Measurements from ENCODE around the gene CADPS2. TPM values are rescaled to one million over a fixed set of nuclear protein-coding genes. Genes with fewer than 3 reads are reported as not detected.

Gene CADPS2
- total RNA-seq, 4 donors from 2014 or later: 27.3 to 154 (median 114) TPM

GRCh38 chr7:122913608-122914007 is 27.3 kb upstream of the CADPS2 start:
- H3K36me3 ChIP-seq: no peaks in the 10 kb centered on the region
- no peaks in the 10 kb centered on the region for H3K27me3 ChIP-seq
- intact Hi-C loops (cut with DNase I): no loop called here
- WGBS: 90% methylated on average over 15 of the region's 15 CpGs
- no peak overlapping the region for H3K4me3 ChIP-seq
- H3K27ac ChIP-seq (replicated peaks in 1 of 4): no peak overlapping the region
- H3K9me3 ChIP-seq: no peaks in the 10 kb centered on the region
- H3K4me1 ChIP-seq: no peaks in the 10 kb centered on the region
- DNase-seq (ENCODE audit: extremely low spot score): no peak
- TF ChIP-seq CTCF (IDR thresholded peaks at IDR 0.05): no peak
- no peak for TF ChIP-seq POLR2A (IDR thresholded peaks at IDR 0.05; ENCODE audit: low read depth)
- TF ChIP-seq POLR2AphosphoS5 (IDR thresholded peaks at IDR 0.05): no peak
- no peak for TF ChIP-seq EP300 (IDR thresholded peaks at IDR 0.05)

- intact Hi-C loops (cut with DNase I): no loop called here
Measured at GRCh38 chr7:122902751-122903495, 16.7 kb upstream of the CADPS2 start.

GRCh38 chr7:122901250-122901649 is 15.0 kb upstream of the CADPS2 start:
- H3K4me1 ChIP-seq: peaks cover 0 to 10% (median 0%) of the 10 kb centered on the region in 4 donors
- no peak for TF ChIP-seq POLR2AphosphoS5 (IDR thresholded peaks at IDR 0.05)
- no peak overlapping the region for H3K27ac ChIP-seq (replicated peaks in 1 of 4)
- no peak for DNase-seq (ENCODE audit: extremely low spot score)
- no peaks in the 10 kb centered on the region for H3K9me3 ChIP-seq
- no peak overlapping the region for H3K4me3 ChIP-seq
- H3K36me3 ChIP-seq: no peaks in the 10 kb centered on the region
- 64% methylated on average over 3 of the region's 3 CpGs for whole genome bisulfite sequencing
- no peaks in the 10 kb centered on the region for H3K27me3 ChIP-seq
- intact Hi-C loops (cut with DNase I): no loop called here

More at GRCh38 chr7:122902751-122903495, 16.7 kb upstream of the CADPS2 start:
- 79% methylated on average over 5 of the region's 5 CpGs for WGBS
- no peak for DNase-seq (ENCODE audit: extremely low spot score)
- no peak overlapping the region for H3K4me3 ChIP-seq
- H3K4me1 ChIP-seq: peaks cover 0 to 10% (median 0%) of the 10 kb centered on the region in 4 donors
- H3K27ac ChIP-seq (replicated peaks in 1 of 4): no peak overlapping the region
- H3K27me3 ChIP-seq: no peaks in the 10 kb centered on the region
- no peaks in the 10 kb centered on the region for H3K36me3 ChIP-seq
- TF ChIP-seq EP300 (IDR thresholded peaks at IDR 0.05): no peak
- TF ChIP-seq CTCF (IDR thresholded peaks at IDR 0.05): no peak
- no peak for TF ChIP-seq POLR2AphosphoS5 (IDR thresholded peaks at IDR 0.05)
- TF ChIP-seq POLR2A (IDR thresholded peaks at IDR 0.05; ENCODE audit: low read depth): no peak
- no peaks in the 10 kb centered on the region for H3K9me3 ChIP-seq

- H3K27me3 ChIP-seq: no peaks in the 10 kb centered on the region
- intact Hi-C loops (cut with DNase I): loop anchor here (5.0 kb wide), 1 partner anchor 256 kb away; no protein-coding TSS in a partner anchor
- H3K4me1 ChIP-seq: peaks cover 0 to 7% (median 0%) of the 10 kb centered on the region in 4 donors
- H3K36me3 ChIP-seq: no peaks in the 10 kb centered on the region
- DNase-seq (ENCODE audit: extremely low spot score): no peak
- no peaks in the 10 kb centered on the region for H3K9me3 ChIP-seq
- 49% methylated on average over 2 of the region's 2 CpGs for WGBS
- H3K27ac ChIP-seq (replicated peaks in 1 of 4): no peak overlapping the region
- H3K4me3 ChIP-seq: no peak overlapping the region
- TF ChIP-seq CTCF (IDR thresholded peaks at IDR 0.05) (peak in 1 of 3 experiments; percentile 12), POLR2AphosphoS5 (IDR thresholded peaks at IDR 0.05) (no peak)
Measured at GRCh38 chr7:122896509-122896908, 10.2 kb upstream of the CADPS2 start.

GRCh38 chr7:122893486-122893885 is 7.2 kb upstream of the CADPS2 start:
- no peak overlapping the region for H3K27ac ChIP-seq (replicated peaks in 1 of 4)
- H3K4me1 ChIP-seq: no peaks in the 10 kb centered on the region
- no peak overlapping the region for H3K4me3 ChIP-seq
- intact Hi-C loops (cut with DNase I): no loop called here
- TF ChIP-seq CTCF (IDR thresholded peaks at IDR 0.05) (no peak), POLR2AphosphoS5 (IDR thresholded peaks at IDR 0.05) (no peak)
- 64% methylated on average over 2 of the region's 2 CpGs for WGBS
- no peaks in the 10 kb centered on the region for H3K9me3 ChIP-seq
- DNase-seq (ENCODE audit: extremely low spot score): no peak
- no peaks in the 10 kb centered on the region for H3K36me3 ChIP-seq
- no peaks in the 10 kb centered on the region for H3K27me3 ChIP-seq
